HepG2 (cell line): ENCODE results near the gene DOCK1. TPM values are rescaled to one million over a fixed set of nuclear protein-coding genes. Genes with fewer than 3 reads are reported as not detected.

ENCODE experiments used
- ASH2L ChIP-seq: fragments of 300-600, 200-600 bp; sonication (generic); IDR thresholded peaks from 2 replicates; pipeline ENCODE4 v1.7.0; 2017; ENCODE audit warnings: low read depth, mild to moderate bottlenecking, moderate library complexity, mixed read lengths, low read length; ENCODE audit not compliant: insufficient read length
- CCDC6 ChIP-seq: sonication (generic); formaldehyde crosslinking; IDR thresholded peaks from 2 replicates; pipeline ENCODE4 v1.8.1; 2022; ENCODE audit warnings: mild to moderate bottlenecking, missing genetic modification reagents, moderate library complexity
- CEBPG ChIP-seq: IDR thresholded peaks from 2 replicates; pipeline ENCODE4 v1.6.1; 2016
- CREM ChIP-seq, 2 experiments: sonication (generic) in 1 of 2; formaldehyde crosslinking in 1 of 2; IDR thresholded peaks; 2 replicates each; pipeline versions ENCODE4 v1.4.0 to v1.6.1; 2016 to 2020; ENCODE audit warnings: antibody characterized with exemption in 1 of 2, mild to moderate bottlenecking in 1 of 2, missing genetic modification reagents in 1 of 2
- EP300 ChIP-seq, 3 experiments: sonication (generic) in 1 of 3; formaldehyde crosslinking in 1 of 3; IDR thresholded peaks; 2 replicates each; pipeline versions ENCODE4 v1.5.1 to v1.6.1; 2011 to 2020; ENCODE audit warnings: low read depth in 2 of 3, low read length in 2 of 3, borderline replicate concordance in 1 of 3, improper control_type of control experiment in 1 of 3, mild to moderate bottlenecking in 1 of 3, missing genetic modification reagents in 1 of 3, moderate library complexity in 1 of 3
- FOSL2 ChIP-seq: sonication (generic); formaldehyde crosslinking; IDR thresholded peaks from 2 replicates; pipeline ENCODE4 v1.4.0; 2020; ENCODE audit warnings: missing genetic modification reagents
- FOXJ3 ChIP-seq: sonication (generic); formaldehyde crosslinking; IDR thresholded peaks from 2 replicates; pipeline ENCODE4 v1.4.0; 2020; ENCODE audit warnings: missing genetic modification reagents, mild to moderate bottlenecking, borderline replicate concordance
- HNF4A ChIP-seq: sonication (generic); formaldehyde crosslinking; IDR thresholded peaks from 2 replicates; pipeline ENCODE4 v1.4.0; 2020; ENCODE audit warnings: missing genetic modification reagents
- HNF4G ChIP-seq, 2 experiments: sonication (generic) in 1 of 2; formaldehyde crosslinking in 1 of 2; IDR thresholded peaks; 2 replicates each; pipeline versions ENCODE4 v1.4.0 to v1.6.1; 2011 to 2020; ENCODE audit warnings: borderline replicate concordance in 2 of 2, low read depth in 2 of 2, mild to moderate bottlenecking in 2 of 2, low read length in 1 of 2, missing genetic modification reagents in 1 of 2, moderate library complexity in 1 of 2
- IRF2 ChIP-seq: IDR thresholded peaks from 2 replicates; pipeline ENCODE4 v1.6.1; 2018; ENCODE audit warnings: missing genetic modification reagents, missing compliant biosample characterization
- KAT8 ChIP-seq: IDR thresholded peaks from 2 replicates; pipeline ENCODE4 v1.6.1; 2016; ENCODE audit warnings: missing genetic modification reagents, missing compliant biosample characterization
- NCOA2 ChIP-seq: sonication (generic); formaldehyde crosslinking; IDR thresholded peaks from 2 replicates; pipeline ENCODE4 v1.8.0; 2022; ENCODE audit warnings: inconsistent platforms
- RAD51 ChIP-seq: fragments of 450-650 bp; IDR thresholded peaks from 2 replicates; pipeline ENCODE4 v1.6.1; 2016; ENCODE audit warnings: borderline replicate concordance
- TARDBP ChIP-seq: sonication (generic); formaldehyde crosslinking; IDR thresholded peaks from 2 replicates; pipeline ENCODE4 v1.8.0; 2022; ENCODE audit warnings: mild to moderate bottlenecking, missing genetic modification reagents
- TBX3 ChIP-seq: fragments of 450-650 bp; IDR thresholded peaks from 2 replicates; pipeline ENCODE4 v1.6.1; 2017; ENCODE audit warnings: antibody characterized with exemption, mild to moderate bottlenecking, inconsistent platforms, borderline replicate concordance
- ZFP36 ChIP-seq: fragments of 150-350 bp; IDR thresholded peaks from 2 replicates; pipeline ENCODE4 v1.6.1; 2018; ENCODE audit warnings: borderline replicate concordance, low read length, low read depth; ENCODE audit not compliant: partially characterized antibody
- ZNF572 ChIP-seq: sonication (generic); formaldehyde crosslinking; IDR thresholded peaks from 2 replicates; pipeline ENCODE4 v1.5.1; 2020; ENCODE audit warnings: mild to moderate bottlenecking, missing genetic modification reagents
- ZNF652 ChIP-seq: IDR thresholded peaks from 2 replicates; pipeline ENCODE4 v1.6.1; 2016; ENCODE audit warnings: low read depth, borderline replicate concordance
- polyA plus RNA-seq, 8 experiments: library from polyadenylated mRNA; depleted of rRNA in 3 of 8; stranded (reverse) in 7 of 8; unstranded in 1 of 8; fragments of >200 nt; fragmentation: Illumina TruSeq in 4 of 8; extraction: Trizol in 4 of 8; gene quantifications; 2 replicates each; pipeline versions ENCODE4 v1.2.1 to v1.2.3, GENCODE V29; 2011 to 2016; ENCODE audit warnings: low read depth in 4 of 8, missing spikeins in 1 of 8, mixed read lengths in 1 of 8; ENCODE audit not compliant: insufficient read depth in 1 of 8
- total RNA-seq, 5 experiments: library from RNA; depleted of rRNA; stranded (reverse); fragments of >200 nt; fragmentation: Illumina TruSeq; extraction: Trizol; gene quantifications; 2 replicates each; pipeline ENCODE4 v1.2.3, GENCODE V29; 2016; ENCODE audit warnings: low read depth in 1 of 5
- TF ChIP-seq, protein P1 (sequence below): IDR thresholded peaks from 2 replicates; pipeline ENCODE4 v1.6.1; 2012; ENCODE audit warnings: inconsistent platforms
- TF ChIP-seq, protein P2 (sequence below): IDR thresholded peaks from 2 replicates; pipeline ENCODE4 v1.6.1; 2018; ENCODE audit warnings: missing genetic modification reagents, mild to moderate bottlenecking, missing compliant biosample characterization
- TF ChIP-seq, protein P3 (sequence below): sonication (generic); formaldehyde crosslinking; conservative IDR thresholded peaks from 2 replicates; pipeline ENCODE4 v1.4.0; 2020; ENCODE audit warnings: mild to moderate bottlenecking, missing genetic modification reagents, moderate library complexity

DOCK1 gene
- total and polyA plus RNA-seq, 2 of the 13 experiments (the other 11 are each of a cell fraction or from before 2014, with no cell fraction given), result 8.3 to 25.5 TPM

DNA sequence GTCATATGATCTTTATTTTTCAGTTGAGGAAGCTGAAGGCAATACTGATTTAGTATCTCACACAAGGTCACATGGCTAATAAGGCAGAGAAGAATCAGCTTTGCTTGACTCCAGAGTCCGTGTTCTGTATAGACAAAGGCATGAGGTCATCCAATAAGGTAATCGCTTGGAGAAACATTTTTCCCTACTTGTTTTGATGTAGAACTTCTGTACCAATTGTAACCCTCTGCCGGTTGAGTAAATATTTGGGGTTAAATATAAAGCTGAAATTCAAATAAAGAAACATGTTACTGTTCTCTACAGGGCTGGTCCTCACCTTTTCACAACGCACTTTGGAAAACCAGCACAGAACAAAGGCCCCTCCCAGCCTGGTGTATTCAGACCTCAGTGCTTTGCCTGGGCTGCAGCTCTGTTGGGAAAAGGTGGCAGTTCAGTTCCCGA lies 374.1 kb downstream of the DOCK1 start (continued):
- peak; percentile 77 for TF ChIP-seq CREM (IDR thresholded peaks at IDR 0.05)
- TF ChIP-seq CREM (CRISPR knock-in tag; IDR thresholded peaks at IDR 0.05), result no peak
- no peak for TF ChIP-seq ZFP36
- peak; percentile 75 for TF ChIP-seq NCOA2 (CRISPR knock-in tag)
- TF ChIP-seq ASH2L, result peak; percentile 61
- TF ChIP-seq TARDBP (CRISPR knock-in tag), result peak; percentile 46; the same call in 1 of the 2 replicates
- peak; percentile 65; the same call in 1 of the 2 replicates for TF ChIP-seq TBX3
- TF ChIP-seq, protein P1, sequence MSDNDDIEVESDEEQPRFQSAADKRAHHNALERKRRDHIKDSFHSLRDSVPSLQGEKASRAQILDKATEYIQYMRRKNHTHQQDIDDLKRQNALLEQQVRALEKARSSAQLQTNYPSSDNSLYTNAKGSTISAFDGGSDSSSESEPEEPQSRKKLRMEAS, result peak; percentile 45; the same call in 1 of the 2 replicates
- no peak; the same call in 1 of the 2 replicates for TF ChIP-seq IRF2 (CRISPR knock-in tag)
- peak; percentile 86; the same call in 1 of the 2 replicates for TF ChIP-seq FOXJ3 (CRISPR knock-in tag)
- 0 out of 2 replicates have a peak, but pooled peaks have one; percentile 64 for TF ChIP-seq ZNF652
- TF ChIP-seq RAD51, result peak; percentile 38; the same call in 1 of the 2 replicates
- TF ChIP-seq ZNF572 (CRISPR knock-in tag), result no peak
- no peak for TF ChIP-seq HNF4G (IDR thresholded peaks at IDR 0.05; ENCODE audit: borderline replicate concordance, low read depth, low read length)
- peak; percentile 35; the same call in 1 of the 2 replicates for TF ChIP-seq HNF4G (CRISPR knock-in tag; IDR thresholded peaks at IDR 0.05; ENCODE audit: borderline replicate concordance, low read depth)
- TF ChIP-seq, protein P2, sequence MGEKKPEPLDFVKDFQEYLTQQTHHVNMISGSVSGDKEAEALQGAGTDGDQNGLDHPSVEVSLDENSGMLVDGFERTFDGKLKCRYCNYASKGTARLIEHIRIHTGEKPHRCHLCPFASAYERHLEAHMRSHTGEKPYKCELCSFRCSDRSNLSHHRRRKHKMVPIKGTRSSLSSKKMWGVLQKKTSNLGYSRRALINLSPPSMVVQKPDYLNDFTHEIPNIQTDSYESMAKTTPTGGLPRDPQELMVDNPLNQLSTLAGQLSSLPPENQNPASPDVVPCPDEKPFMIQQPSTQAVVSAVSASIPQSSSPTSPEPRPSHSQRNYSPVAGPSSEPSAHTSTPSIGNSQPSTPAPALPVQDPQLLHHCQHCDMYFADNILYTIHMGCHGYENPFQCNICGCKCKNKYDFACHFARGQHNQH (CRISPR knock-in tag), result peak; percentile 51; the same call in 1 of the 2 replicates
- TF ChIP-seq CCDC6 (CRISPR knock-in tag), result no peak
- TF ChIP-seq CEBPG (CRISPR knock-in tag), result peak; percentile 51
- TF ChIP-seq HNF4A (CRISPR knock-in tag), result peak; percentile 68
- TF ChIP-seq EP300 (IDR thresholded peaks at IDR 0.05; ENCODE audit: low read depth in 2 of 2, low read length in 2 of 2), result peak in 1 of 2 experiments; percentile 79; a peak in 2 of 4 replicates
- no peak for TF ChIP-seq EP300 (CRISPR knock-in tag; IDR thresholded peaks at IDR 0.05; ENCODE audit: borderline replicate concordance)
- TF ChIP-seq FOSL2 (CRISPR knock-in tag), result peak; percentile 62; the same call in 1 of the 2 replicates
- TF ChIP-seq KAT8 (CRISPR knock-in tag), result no peak
- TF ChIP-seq, protein P3, sequence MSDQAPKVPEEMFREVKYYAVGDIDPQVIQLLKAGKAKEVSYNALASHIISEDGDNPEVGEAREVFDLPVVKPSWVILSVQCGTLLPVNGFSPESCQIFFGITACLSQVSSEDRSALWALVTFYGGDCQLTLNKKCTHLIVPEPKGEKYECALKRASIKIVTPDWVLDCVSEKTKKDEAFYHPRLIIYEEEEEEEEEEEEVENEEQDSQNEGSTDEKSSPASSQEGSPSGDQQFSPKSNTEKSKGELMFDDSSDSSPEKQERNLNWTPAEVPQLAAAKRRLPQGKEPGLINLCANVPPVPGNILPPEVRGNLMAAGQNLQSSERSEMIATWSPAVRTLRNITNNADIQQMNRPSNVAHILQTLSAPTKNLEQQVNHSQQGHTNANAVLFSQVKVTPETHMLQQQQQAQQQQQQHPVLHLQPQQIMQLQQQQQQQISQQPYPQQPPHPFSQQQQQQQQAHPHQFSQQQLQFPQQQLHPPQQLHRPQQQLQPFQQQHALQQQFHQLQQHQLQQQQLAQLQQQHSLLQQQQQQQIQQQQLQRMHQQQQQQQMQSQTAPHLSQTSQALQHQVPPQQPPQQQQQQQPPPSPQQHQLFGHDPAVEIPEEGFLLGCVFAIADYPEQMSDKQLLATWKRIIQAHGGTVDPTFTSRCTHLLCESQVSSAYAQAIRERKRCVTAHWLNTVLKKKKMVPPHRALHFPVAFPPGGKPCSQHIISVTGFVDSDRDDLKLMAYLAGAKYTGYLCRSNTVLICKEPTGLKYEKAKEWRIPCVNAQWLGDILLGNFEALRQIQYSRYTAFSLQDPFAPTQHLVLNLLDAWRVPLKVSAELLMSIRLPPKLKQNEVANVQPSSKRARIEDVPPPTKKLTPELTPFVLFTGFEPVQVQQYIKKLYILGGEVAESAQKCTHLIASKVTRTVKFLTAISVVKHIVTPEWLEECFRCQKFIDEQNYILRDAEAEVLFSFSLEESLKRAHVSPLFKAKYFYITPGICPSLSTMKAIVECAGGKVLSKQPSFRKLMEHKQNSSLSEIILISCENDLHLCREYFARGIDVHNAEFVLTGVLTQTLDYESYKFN (CRISPR knock-in tag), result peak; percentile 92
